ENCODE measurements around the gene ADAMTS18.
"Not testable (repeated sequence)": the region's sequence is repeated elsewhere in the genome, so short reads cannot be mapped to it uniquely, and the experiment has no call there.

The ADAMTS18 gene

GRCh38 chr16:77282345-77282744, 152.5 kb downstream of the ADAMTS18 start:
- TF ChIP-seq, protein P1, sequence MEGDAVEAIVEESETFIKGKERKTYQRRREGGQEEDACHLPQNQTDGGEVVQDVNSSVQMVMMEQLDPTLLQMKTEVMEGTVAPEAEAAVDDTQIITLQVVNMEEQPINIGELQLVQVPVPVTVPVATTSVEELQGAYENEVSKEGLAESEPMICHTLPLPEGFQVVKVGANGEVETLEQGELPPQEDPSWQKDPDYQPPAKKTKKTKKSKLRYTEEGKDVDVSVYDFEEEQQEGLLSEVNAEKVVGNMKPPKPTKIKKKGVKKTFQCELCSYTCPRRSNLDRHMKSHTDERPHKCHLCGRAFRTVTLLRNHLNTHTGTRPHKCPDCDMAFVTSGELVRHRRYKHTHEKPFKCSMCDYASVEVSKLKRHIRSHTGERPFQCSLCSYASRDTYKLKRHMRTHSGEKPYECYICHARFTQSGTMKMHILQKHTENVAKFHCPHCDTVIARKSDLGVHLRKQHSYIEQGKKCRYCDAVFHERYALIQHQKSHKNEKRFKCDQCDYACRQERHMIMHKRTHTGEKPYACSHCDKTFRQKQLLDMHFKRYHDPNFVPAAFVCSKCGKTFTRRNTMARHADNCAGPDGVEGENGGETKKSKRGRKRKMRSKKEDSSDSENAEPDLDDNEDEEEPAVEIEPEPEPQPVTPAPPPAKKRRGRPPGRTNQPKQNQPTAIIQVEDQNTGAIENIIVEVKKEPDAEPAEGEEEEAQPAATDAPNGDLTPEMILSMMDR (IDR thresholded peaks at IDR 0.05; ENCODE audit: insufficient read depth, low read length), result no peak
- TF ChIP-seq SPI1 (IDR thresholded peaks at IDR 0.05; ENCODE audit: borderline replicate concordance, low read depth), result no peak
- no peak for TF ChIP-seq REST (IDR thresholded peaks at IDR 0.05; ENCODE audit: insufficient replicate concordance, low read depth)
- no peak for TF ChIP-seq GABPA (IDR thresholded peaks at IDR 0.05; ENCODE audit: low read depth)
- no peak for TF ChIP-seq POLR2AphosphoS5 (IDR thresholded peaks at IDR 0.05; ENCODE audit: low read depth)
- no peak for DNase-seq (ENCODE audit: low read depth in 1 of 2, low spot score in 1 of 2)
- H3K4me3 ChIP-seq (replicated peaks; ENCODE audit: insufficient read depth, low read length), result no peak overlapping the region

GRCh38 chr16:77279316-77279715, 155.5 kb downstream of the ADAMTS18 start:
- not testable (repeated sequence) for DNase-seq (ENCODE audit: low read depth in 1 of 2, low spot score in 1 of 2); H3K27ac ChIP-seq (replicated peaks); H3K27me3 ChIP-seq (ENCODE audit: insufficient read depth, poor library complexity, severe bottlenecking); H3K4me3 ChIP-seq (replicated peaks; ENCODE audit: insufficient read depth, low read length)

More at GRCh38 chr16:77282345-77282744, 152.5 kb downstream of the ADAMTS18 start:
- Histone ChIP-seq H3K27me3 (ENCODE audit: insufficient read depth, poor library complexity, severe bottlenecking) (no peaks in the 10 kb centered on the region), H3K27ac (replicated peaks) (no peak overlapping the region)

- TF ChIP-seq SPI1 (IDR thresholded peaks at IDR 0.05; ENCODE audit: borderline replicate concordance, low read depth) (no peak), POLR2AphosphoS5 (IDR thresholded peaks at IDR 0.05; ENCODE audit: low read depth) (no peak), REST (IDR thresholded peaks at IDR 0.05; ENCODE audit: insufficient replicate concordance, low read depth) (no peak), GABPA (IDR thresholded peaks at IDR 0.05; ENCODE audit: low read depth) (no peak)
- TF ChIP-seq, protein P1 (IDR thresholded peaks at IDR 0.05; ENCODE audit: insufficient read depth, low read length), result no peak
- Histone ChIP-seq H3K27me3 (ENCODE audit: insufficient read depth, poor library complexity, severe bottlenecking) (no peaks in the 10 kb centered on the region), H3K27ac (replicated peaks) (no peak overlapping the region), H3K4me3 (replicated peaks; ENCODE audit: insufficient read depth, low read length) (no peak overlapping the region)
- DNase-seq (ENCODE audit: low read depth in 1 of 2, low spot score in 1 of 2), result no peak
Measured at GRCh38 chr16:77277571-77277970, 157.3 kb downstream of the ADAMTS18 start.

GRCh38 chr16:77277141-77277540, 157.7 kb downstream of the ADAMTS18 start:
- Histone ChIP-seq H3K4me3 (replicated peaks; ENCODE audit: insufficient read depth, low read length) (no peak overlapping the region), H3K27me3 (ENCODE audit: insufficient read depth, poor library complexity, severe bottlenecking) (no peaks in the 10 kb centered on the region), H3K27ac (replicated peaks) (no peak overlapping the region)
- TF ChIP-seq GABPA (IDR thresholded peaks at IDR 0.05; ENCODE audit: low read depth) (no peak), SPI1 (IDR thresholded peaks at IDR 0.05; ENCODE audit: borderline replicate concordance, low read depth) (peak; percentile 19; the same call in 1 of the 2 replicates)
- DNase-seq (ENCODE audit: low read depth in 1 of 2, low spot score in 1 of 2), result no peak

DNA sequence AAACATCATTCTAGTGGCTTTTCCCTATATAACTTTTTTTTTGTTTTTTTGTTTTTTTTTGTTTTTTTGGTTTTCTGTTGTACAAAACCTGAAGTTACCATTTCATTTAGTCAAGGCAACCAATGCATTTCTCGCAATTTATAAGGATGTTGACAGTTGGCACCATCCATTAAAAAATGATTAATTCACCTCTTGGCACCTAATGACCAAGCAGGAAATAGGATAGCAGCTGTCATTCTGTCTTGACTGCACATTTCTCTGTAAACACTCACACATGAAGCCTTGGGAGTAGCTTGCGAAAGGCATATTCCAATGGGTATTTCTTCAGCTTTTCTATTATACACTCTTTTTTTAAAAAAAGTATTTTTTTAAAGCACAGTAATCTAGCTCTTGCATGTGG, 158.2 kb downstream of the ADAMTS18 start:
- Histone ChIP-seq H3K4me3 (replicated peaks; ENCODE audit: insufficient read depth, low read length) (no peak overlapping the region), H3K27ac (replicated peaks) (no peak overlapping the region), H3K27me3 (ENCODE audit: insufficient read depth, poor library complexity, severe bottlenecking) (no peaks in the 10 kb centered on the region)
- TF ChIP-seq GABPA (IDR thresholded peaks at IDR 0.05; ENCODE audit: low read depth), result no peak
- TF ChIP-seq, protein P1 (IDR thresholded peaks at IDR 0.05; ENCODE audit: insufficient read depth, low read length), result no peak
- TF ChIP-seq POLR2AphosphoS5 (IDR thresholded peaks at IDR 0.05; ENCODE audit: low read depth), result no peak
- no peak for TF ChIP-seq REST (IDR thresholded peaks at IDR 0.05; ENCODE audit: insufficient replicate concordance, low read depth)
- no peak for TF ChIP-seq SPI1 (IDR thresholded peaks at IDR 0.05; ENCODE audit: borderline replicate concordance, low read depth)
- DNase-seq (ENCODE audit: low read depth in 1 of 2, low spot score in 1 of 2), result no peak

DNA sequence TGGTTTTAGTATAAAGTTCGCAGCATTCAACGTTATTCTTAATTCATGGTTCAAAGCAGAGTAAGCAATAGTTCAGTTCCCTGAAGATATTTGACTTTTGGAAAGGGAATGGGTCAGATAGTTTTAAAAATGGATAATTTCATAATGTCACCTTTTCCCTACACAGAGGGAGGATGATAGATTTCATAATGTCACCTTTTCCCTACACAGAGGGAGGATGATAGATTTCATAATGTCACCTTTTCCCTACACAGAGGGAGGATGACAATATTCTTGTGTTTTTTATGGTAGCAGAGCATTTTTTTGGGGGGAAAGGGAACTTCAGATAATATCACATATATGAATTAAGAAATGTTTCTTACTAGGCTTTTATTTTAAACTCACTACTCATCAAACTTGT, 159.5 kb downstream of the ADAMTS18 start:
- DNase-seq (ENCODE audit: low read depth in 1 of 2, low spot score in 1 of 2); H3K27me3 ChIP-seq (ENCODE audit: insufficient read depth, poor library complexity, severe bottlenecking); H3K4me3 ChIP-seq (replicated peaks; ENCODE audit: insufficient read depth, low read length); H3K27ac ChIP-seq (replicated peaks): not testable (repeated sequence)
